Measurements from ENCODE around the gene GPR3.

DNA sequence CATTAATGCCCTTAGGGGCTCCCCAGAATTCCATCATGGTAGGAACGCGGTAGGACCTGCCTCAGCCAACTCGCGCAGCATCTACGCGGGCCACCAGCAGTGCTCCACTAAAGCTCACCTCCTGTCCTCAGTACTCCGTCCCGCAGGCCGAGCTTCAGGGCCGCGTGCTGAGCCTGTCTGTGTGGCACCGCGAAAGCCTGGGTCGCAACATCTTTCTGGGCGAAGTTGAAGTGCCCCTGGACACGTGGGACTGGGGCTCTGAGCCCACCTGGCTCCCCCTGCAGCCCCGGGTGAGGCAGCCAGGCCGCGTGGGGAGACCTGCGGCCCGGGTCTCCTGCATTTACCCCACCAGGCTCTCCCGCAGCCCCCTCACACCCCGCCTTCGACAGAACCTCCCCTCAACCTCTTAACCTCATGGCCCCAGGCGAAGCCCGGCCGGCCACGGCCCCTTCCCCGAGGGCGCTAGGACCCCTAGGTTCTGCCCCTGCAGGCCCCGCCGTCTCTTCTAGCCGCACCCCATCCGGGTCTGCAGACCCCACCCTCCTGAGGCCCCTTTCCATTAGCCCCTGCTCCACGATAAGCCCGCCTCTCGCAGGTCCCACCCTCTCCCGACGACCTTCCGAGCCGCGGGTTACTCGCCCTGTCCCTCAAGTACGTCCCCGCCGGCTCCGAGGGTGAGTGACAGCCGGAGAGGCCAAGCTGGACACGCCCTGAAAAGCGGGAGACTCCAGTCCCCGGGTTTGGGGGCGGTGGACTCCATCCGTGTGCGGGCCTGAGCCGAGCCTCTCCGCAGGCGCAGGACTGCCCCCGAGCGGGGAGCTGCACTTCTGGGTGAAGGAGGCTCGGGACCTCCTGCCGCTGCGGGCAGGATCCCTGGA, 41.5 kb upstream of the GPR3 start:
- TF ChIP-seq GATA2 (IDR thresholded peaks at IDR 0.05; ENCODE audit: low read depth, low read length) (no peak), GATA3 (IDR thresholded peaks at IDR 0.05; ENCODE audit: low read depth, low read length) (no peak)
